K562 (cell line): Measurements from ENCODE around the gene AVPR1B. TPM values are rescaled to one million over a fixed set of nuclear protein-coding genes. Genes with fewer than 3 reads are reported as not detected.

Source experiments
- ATAC-seq: fragments of 200-7000 bp; cut with Tn5 transposase; 3 replicates; pipeline ENCODE4 v1.9.1; 2020; ENCODE audit warnings: moderate library complexity
- BruUV-seq: library from RNA; stranded (reverse); fragments of 400-500 nt; replicated peaks from 2 replicates; lab custom pipeline; 2021; lab: Mats Ljungman, UMichigan
- CTCF ChIA-PET: fragments of 300-600 bp; formaldehyde crosslinking; extraction: SDS; loops from one replicate; lab custom pipeline; 2021; ENCODE audit warnings: low intra/inter-chr PET ratio; lab: Yijun Ruan, JAX
- POLR2A ChIA-PET: fragments of 300-600, 350-650 bp; sonication (Branson Sonifier 250); formaldehyde crosslinking; extraction: SDS; loops from one replicate; lab custom pipeline; 2021; ENCODE audit warnings: antibody characterized with exemption, inconsistent platforms; lab: Yijun Ruan, JAX
- DNase-seq, 4 experiments: peaks; one replicate each; pipeline versions ENCODE4 v3.0.0 to v3.0.0-alpha.2; 2011 to 2018; ENCODE audit warnings: low spot score in 3 of 4, mixed read lengths in 3 of 4; ENCODE audit errors: extremely low read depth in 1 of 4
- FAIRE-seq: peaks from 2 replicates; lab custom pipeline; 2011; peaks lifted over from hg19 to GRCh38; lab: Jason Lieb, UNC
- H2AFZ ChIP-seq: 2 replicates; pipeline ENCODE4 v1.6.0; 2011; ENCODE audit warnings: low read depth, low read length, control low read depth, inconsistent platforms
- H3K27ac ChIP-seq: fragments of 200-600 bp; 3 replicates; pipeline ENCODE4 v1.8.0; 2011; ENCODE audit warnings: low read depth, mild to moderate bottlenecking, control low read depth, inconsistent platforms, low read length, moderate library complexity, mixed read lengths; ENCODE audit errors: extremely low read depth
- H3K27me3 ChIP-seq, 2 experiments: fragments of 300-600 bp in 1 of 2; 2 replicates in 1 of 2; 3 replicates in 1 of 2; pipeline versions ENCODE4 v1.6.0 to v1.8.0; 2011; ENCODE audit warnings: inconsistent platforms in 2 of 2, low read length in 2 of 2, mild to moderate bottlenecking in 1 of 2, mixed read lengths in 1 of 2, moderate library complexity in 1 of 2; ENCODE audit not compliant: control insufficient read depth in 2 of 2, insufficient read depth in 2 of 2
- H3K36me3 ChIP-seq: fragments of 300-600 bp; 3 replicates; pipeline ENCODE4 v1.8.0; 2011; ENCODE audit warnings: mild to moderate bottlenecking, low read length, inconsistent platforms; ENCODE audit not compliant: control insufficient read depth, insufficient read depth
- H3K4me1 ChIP-seq, 2 experiments: fragments of 200-600 bp in 1 of 2; replicated peaks in 1 of 2; 2 replicates in 1 of 2; 3 replicates in 1 of 2; pipeline versions ENCODE4 v1.5.1 to v1.8.0; 2011; ENCODE audit warnings: inconsistent platforms in 2 of 2, low read length in 2 of 2, mild to moderate bottlenecking in 1 of 2, mixed read lengths in 1 of 2, moderate library complexity in 1 of 2; ENCODE audit not compliant: control insufficient read depth in 2 of 2, insufficient read depth in 2 of 2
- H3K4me2 ChIP-seq: 2 replicates; pipeline ENCODE4 v1.6.1; 2011; ENCODE audit warnings: low read length, control low read depth, inconsistent platforms, mixed read lengths; ENCODE audit not compliant: insufficient read depth
- H3K4me3 ChIP-seq: fragments of 200-600 bp; sonication (generic), shearing (Covaris generic); 2 replicates; pipeline ENCODE4 v1.5.1; 2016; ENCODE audit warnings: control low read depth, inconsistent platforms
- H3K79me2 ChIP-seq: fragments of 200-600 bp; 3 replicates; pipeline ENCODE4 v1.8.0; 2011; ENCODE audit warnings: low read length, inconsistent platforms; ENCODE audit not compliant: control insufficient read depth, insufficient read depth
- H3K9ac ChIP-seq, 2 experiments: 2 replicates each; pipeline versions ENCODE4 v1.6.0 to v1.6.1; 2011; ENCODE audit warnings: low read depth in 2 of 2, low read length in 2 of 2, control low read depth in 1 of 2, inconsistent platforms in 1 of 2, mild to moderate bottlenecking in 1 of 2, mixed read lengths in 1 of 2; ENCODE audit not compliant: insufficient read depth in 1 of 2
- H3K9me1 ChIP-seq: one replicate; pipeline ENCODE4 v1.6.0; 2011; ENCODE audit warnings: inconsistent platforms, mild to moderate bottlenecking, low read length, moderate library complexity; ENCODE audit not compliant: control insufficient read depth, insufficient read depth
- H3K9me3 ChIP-seq: replicated peaks from 2 replicates; pipeline ENCODE4 v1.5.1; 2011; ENCODE audit warnings: low read depth, low read length, inconsistent platforms; ENCODE audit not compliant: control insufficient read depth, insufficient read depth
- H4K20me1 ChIP-seq: replicated peaks from 2 replicates; pipeline ENCODE4 v1.6.1; 2011; ENCODE audit warnings: low read length, inconsistent platforms, mixed read lengths; ENCODE audit not compliant: control insufficient read depth, insufficient read depth
- BACH1 ChIP-seq: fragments of 200-800 bp; sonication (Bioruptor generic); IDR thresholded peaks from 2 replicates; pipeline ENCODE4 v1.6.1; 2016; ENCODE audit warnings: missing genetic modification characterization, missing compliant biosample characterization
- BDP1 ChIP-seq: IDR thresholded peaks from 3 replicates; pipeline ENCODE4 v1.6.1; 2011; ENCODE audit not compliant: insufficient read length, insufficient read depth
- CEBPZ ChIP-seq: fragments of 150-350 bp; IDR thresholded peaks from 2 replicates; pipeline ENCODE4 v1.6.1; 2014; ENCODE audit warnings: low read depth, mild to moderate bottlenecking, low read length, borderline replicate concordance
- EHMT2 ChIP-seq: fragments of 450-650 bp; IDR thresholded peaks from 2 replicates; pipeline ENCODE4 v1.6.1; 2018; ENCODE audit warnings: antibody characterized with exemption
- HDAC2 ChIP-seq: fragments of 450-650 bp; IDR thresholded peaks from 2 replicates; pipeline ENCODE4 v1.6.1; 2016; ENCODE audit warnings: mild to moderate bottlenecking
- ID3 ChIP-seq, 2 experiments: fragments of 250-450 bp in 1 of 2; fragments of 450-650 bp in 1 of 2; sonication (Bioruptor Pico) in 1 of 2; IDR thresholded peaks; 2 replicates each; pipeline versions ENCODE4 v1.6.1 to v1.8.0; 2016 to 2021; ENCODE audit warnings: mild to moderate bottlenecking in 2 of 2, moderate library complexity in 2 of 2, missing compliant biosample characterization in 1 of 2, missing genetic modification characterization in 1 of 2
- NCOA4 ChIP-seq: fragments of 450-650 bp; IDR thresholded peaks from 2 replicates; pipeline ENCODE4 v1.6.1; 2018; ENCODE audit warnings: mild to moderate bottlenecking; ENCODE audit not compliant: partially characterized antibody
- PBX2 ChIP-seq, 2 experiments: IDR thresholded peaks in 1 of 2; conservative IDR thresholded peaks in 1 of 2; 2 replicates each; pipeline ENCODE4 v1.6.1; 2016; ENCODE audit warnings: low read depth in 2 of 2, mild to moderate bottlenecking in 1 of 2, missing compliant biosample characterization in 1 of 2, missing genetic modification characterization in 1 of 2, moderate library complexity in 1 of 2
- ZBTB1 ChIP-seq: sonication (generic); formaldehyde crosslinking; IDR thresholded peaks from 2 replicates; pipeline ENCODE4 v1.8.1; 2023; ENCODE audit warnings: missing genetic modification reagents, low read depth, mild to moderate bottlenecking, borderline replicate concordance
- ZNF217 ChIP-seq: sonication (generic); formaldehyde crosslinking; IDR thresholded peaks from 2 replicates; pipeline ENCODE4 v1.8.0; 2022; ENCODE audit warnings: mild to moderate bottlenecking, missing genetic modification reagents
- ZNF316 ChIP-seq: fragments of 450-650 bp; IDR thresholded peaks from 2 replicates; pipeline ENCODE4 v1.6.1; 2016
- ZNF324 ChIP-seq: fragments of 250-450 bp; sonication (Bioruptor Pico); IDR thresholded peaks from 2 replicates; pipeline ENCODE4 v1.4.0; 2020; ENCODE audit warnings: mild to moderate bottlenecking
- ZNF384 ChIP-seq: IDR thresholded peaks from 2 replicates; pipeline ENCODE4 v1.6.1; 2012; ENCODE audit warnings: low read depth, low read length, improper control_type of control experiment
- ZNF398 ChIP-seq: fragments of 250-450 bp; sonication (Bioruptor Pico); IDR thresholded peaks from 2 replicates; pipeline ENCODE4 v1.8.0; 2021; ENCODE audit warnings: moderate library complexity, mild to moderate bottlenecking, inconsistent platforms
- WGBS: fragments of 100-300 bp; shearing (Covaris generic); methylation state at CpG from one replicate; pipeline ENCODE4 v1.1.6; 2016; ENCODE audit warnings: low coverage, mixed read lengths; ENCODE audit not compliant: insufficient coverage; ENCODE audit errors: missing lambda C conversion rate; 5-methylcytosine and 5-hydroxymethylcytosine counted together
- in situ Hi-C: fragments of 300-500 bp; cut with MboI; formaldehyde crosslinking; loops from 4 replicates; pipeline ENCODE4 v1.15.0; 2018; ENCODE audit warnings: inconsistent platforms, mixed read lengths
- intact Hi-C: fragments of 100-400 bp; cut with micrococcal nuclease; formaldehyde crosslinking; loops from 2 replicates; pipeline ENCODE4 v1.14.2; 2022
- polyA plus RNA-seq, 8 experiments: library from polyadenylated mRNA; depleted of rRNA in 4 of 8; stranded (reverse) in 5 of 8; unstranded in 3 of 8; fragments of >200 nt; fragmentation: Nextera tagmentation in 2 of 8; fragmentation: Illumina TruSeq in 1 of 8; extraction: Ambion mirVana in 2 of 8; extraction: Trizol in 1 of 8; gene quantifications; 2 replicates each; pipeline versions ENCODE4 v1.2.1 to v1.2.3, GENCODE V29; 2011 to 2014; ENCODE audit warnings: inconsistent platforms in 1 of 8, missing spikeins in 1 of 8
- total RNA-seq, 7 experiments: library from RNA; depleted of rRNA in 6 of 7; stranded (reverse); fragments of >200 nt in 6 of 7; fragmentation: Illumina TruSeq in 2 of 7; extraction: Trizol in 2 of 7; gene quantifications; 2 replicates each; pipeline versions ENCODE4 v1.2.1 to v1.2.3, GENCODE V29; 2011 to 2021; ENCODE audit warnings: low replicate concordance in 1 of 7

AVPR1B gene
- total and polyA plus RNA-seq, 9 of the 15 experiments (the other 6 are each of a cell fraction or from before 2014, with no cell fraction given) = not detected

DNA sequence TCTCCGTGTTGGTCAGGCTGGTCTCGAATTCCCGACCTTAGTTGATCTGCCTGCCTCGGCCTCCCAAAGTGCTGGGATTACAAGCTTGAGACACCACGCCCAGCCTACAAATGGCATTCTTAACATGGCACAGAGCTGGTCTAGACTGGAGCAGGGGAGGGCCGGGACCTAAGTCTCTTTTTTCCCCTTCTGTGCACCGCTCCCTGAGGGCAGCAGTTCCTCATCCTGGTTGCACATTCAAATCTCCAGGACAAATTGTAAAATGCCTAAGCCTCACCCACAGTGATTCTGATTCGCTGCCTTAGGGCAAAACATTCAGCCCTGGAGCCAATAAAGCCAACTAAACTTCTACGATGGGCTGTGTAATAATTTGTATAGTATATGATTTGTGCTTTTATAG lies 10.1 kb upstream of the AVPR1B start:
- FAIRE-seq = no peak
- in situ Hi-C loops = no loop called here
- TF ChIP-seq ID3 (CRISPR knock-in tag; IDR thresholded peaks at IDR 0.05) (no peak), ID3 (tag; IDR thresholded peaks at IDR 0.05) (no peak), CEBPZ (no peak), ZNF324 (CRISPR knock-in tag) (no peak), NCOA4 (no peak), ZNF316 (no peak), ZBTB1 (CRISPR knock-in tag) (no peak), ZNF398 (CRISPR knock-in tag) (no peak), PBX2 (CRISPR knock-in tag; IDR thresholded peaks at IDR 0.05; ENCODE audit: low read depth) (no peak), PBX2 (tag; conservative IDR thresholded peaks at IDR 0.05; ENCODE audit: low read depth) (no peak), EHMT2 (no peak), BACH1 (no peak), ZNF217 (no peak), BDP1 (no peak), ZNF384 (no peak), HDAC2 (no peak)

More for the DNA sequence above, 10.1 kb upstream of the AVPR1B start:
- H3K9me1 ChIP-seq = no peaks in the 10 kb centered on the region
- no peaks in the 10 kb centered on the region for H4K20me1 ChIP-seq
- H3K4me1 ChIP-seq = no peaks in the 10 kb centered on the region
- BruUV-seq = no TSS peak
- DNase-seq (no peak), ATAC-seq (no peak)
- WGBS = 0% methylated on average over 9 of the region's 9 CpGs
- no peak overlapping the region for H2AFZ ChIP-seq
- no peak overlapping the region for H3K4me3 ChIP-seq
- ChIA-PET POLR2A (interaction anchor here (0.6 kb wide), 1 partner anchor 1767 kb away, joined by 4 read pairs; no protein-coding TSS in a partner anchor), CTCF (no interaction called here)
- intact Hi-C loops = no loop called here
- H3K36me3 ChIP-seq = no peaks in the 10 kb centered on the region
- H3K4me2 ChIP-seq = no peak overlapping the region
- no peak overlapping the region for H3K27ac ChIP-seq
- H3K9ac ChIP-seq = no peak overlapping the region
- no peaks in the 10 kb centered on the region for H3K9me3 ChIP-seq
- peaks cover 20 to 44% of the 10 kb centered on the region in 2 experiments for H3K27me3 ChIP-seq
- H3K79me2 ChIP-seq = no peaks in the 10 kb centered on the region
